HCT116 (cell line): Measurements from ENCODE around the gene AOAH. TPM values are rescaled to one million over a fixed set of nuclear protein-coding genes. Genes with fewer than 3 reads are reported as not detected.

Experiments used
- ATAC-seq: fragments of 200-7000 bp; cut with Tn5 transposase; 2 replicates; pipeline ENCODE4 v1.9.1; 2020; ENCODE audit warnings: mild to moderate bottlenecking, moderate library complexity
- BruUV-seq: library from RNA; stranded (reverse); fragments of 400-500 nt; replicated peaks from 2 replicates; lab custom pipeline; 2021; lab: Mats Ljungman, UMichigan
- CTCF ChIA-PET: fragments of 300-600 bp; sonication (Branson Sonifier 250); formaldehyde crosslinking; loops from one replicate; lab custom pipeline; 2021; ENCODE audit warnings: antibody characterized with exemption; lab: Charles Lee
- POLR2A ChIA-PET: fragments of 300-600, 350-600 bp; sonication (Branson Sonifier 250); formaldehyde crosslinking; loops from one replicate; lab custom pipeline; 2021; ENCODE audit warnings: antibody characterized with exemption; lab: Charles Lee
- RAD21 ChIA-PET, 2 experiments: fragments of 300-600 bp; sonication (Branson Sonifier 250); formaldehyde crosslinking; loops; one replicate each; lab custom pipeline; 2023; ENCODE audit warnings: low total read pairs in 2 of 2; ENCODE audit not compliant: uncharacterized antibody in 2 of 2, unreplicated experiment in 2 of 2, low non-redundant PET in 1 of 2; lab: Charles Lee
- DNase-seq: peaks from one replicate; pipeline ENCODE4 v3.0.0-alpha.2; 2010; ENCODE audit warnings: low read depth, low spot score
- H2AFZ ChIP-seq: fragments of 200-600 bp; shearing (Covaris generic), sonication (generic); 2 replicates; pipeline ENCODE4 v1.6.1; 2017; ENCODE audit warnings: low read depth, mixed run types, mixed read lengths, antibody characterized with exemption, low read length; ENCODE audit not compliant: poor library complexity, severe bottlenecking
- H3K27ac ChIP-seq: 2 replicates; pipeline ENCODE4 v1.5.1; 2012; ENCODE audit warnings: low read depth, low read length
- H3K27me3 ChIP-seq: fragments of 200-600 bp; sonication (generic); 2 replicates; pipeline ENCODE4 v1.6.1; 2016; ENCODE audit warnings: mixed run types, low read length, mixed read lengths; ENCODE audit not compliant: insufficient read depth
- H3K36me3 ChIP-seq, 2 experiments: fragments of 200-500 bp in 1 of 2; fragments of 200-600 bp in 1 of 2; sonication (Bioruptor generic) in 1 of 2; sonication (generic) in 1 of 2; 2 replicates each; pipeline versions ENCODE4 v1.5.1 to v1.6.1; 2014 to 2016; ENCODE audit warnings: low read length in 2 of 2, inconsistent platforms in 1 of 2, mixed read lengths in 1 of 2, mixed run types in 1 of 2; ENCODE audit not compliant: insufficient read depth in 2 of 2, control insufficient read depth in 1 of 2
- H3K4me1 ChIP-seq, 2 experiments: fragments of 200-600 bp in 1 of 2; sonication (generic) in 1 of 2; 2 replicates each; pipeline versions ENCODE4 v1.5.1 to v1.6.1; 2012 to 2017; ENCODE audit warnings: low read length in 2 of 2, inconsistent platforms in 1 of 2, mild to moderate bottlenecking in 1 of 2, mixed read lengths in 1 of 2, mixed run types in 1 of 2, moderate library complexity in 1 of 2; ENCODE audit not compliant: insufficient read depth in 2 of 2, control insufficient read depth in 1 of 2
- H3K4me2 ChIP-seq: fragments of 200-600 bp; sonication (generic); 2 replicates; pipeline ENCODE4 v1.6.1; 2017; ENCODE audit warnings: mixed run types, low read length, mixed read lengths
- H3K4me3 ChIP-seq, 2 experiments: fragments of 200-600 bp in 1 of 2; sonication (generic) in 1 of 2; replicated peaks in 1 of 2; 2 replicates each; pipeline ENCODE4 v1.5.1; 2011 to 2016; ENCODE audit warnings: low read length in 2 of 2, control low read depth in 1 of 2, low read depth in 1 of 2, mild to moderate bottlenecking in 1 of 2, mixed read lengths in 1 of 2, mixed run types in 1 of 2
- H3K79me2 ChIP-seq: fragments of 200-600 bp; sonication (generic); 2 replicates; pipeline ENCODE4 v1.6.1; 2017; ENCODE audit warnings: mild to moderate bottlenecking, mixed run types, low read length, moderate library complexity, mixed read lengths; ENCODE audit not compliant: insufficient read depth
- H3K9ac ChIP-seq: fragments of 200-600 bp; sonication (generic); 2 replicates; pipeline ENCODE4 v1.6.1; 2016; ENCODE audit warnings: low read length, mixed read lengths
- H3K9me2 ChIP-seq: fragments of 200-600 bp; sonication (generic), shearing (Covaris generic); 2 replicates; pipeline ENCODE4 v1.6.1; 2017; ENCODE audit warnings: mixed run types, mild to moderate bottlenecking, moderate library complexity; ENCODE audit not compliant: insufficient read depth
- H3K9me3 ChIP-seq, 2 experiments: fragments of 200-500 bp in 1 of 2; fragments of 200-600 bp in 1 of 2; sonication (Bioruptor generic) in 1 of 2; sonication (generic) in 1 of 2; 2 replicates each; pipeline ENCODE4 v1.6.1; 2014 to 2017; ENCODE audit warnings: low read length in 2 of 2, mixed read lengths in 2 of 2, inconsistent platforms in 1 of 2, low read depth in 1 of 2, mild to moderate bottlenecking in 1 of 2, mixed run types in 1 of 2, moderate library complexity in 1 of 2; ENCODE audit not compliant: control insufficient read depth in 1 of 2, insufficient read depth in 1 of 2
- H4K20me1 ChIP-seq: fragments of 200-600 bp; sonication (generic), shearing (Covaris generic); 2 replicates; pipeline ENCODE4 v1.6.1; 2017; ENCODE audit warnings: mixed run types, mild to moderate bottlenecking, moderate library complexity; ENCODE audit not compliant: insufficient read depth
- CBX3 ChIP-seq: IDR thresholded peaks from 2 replicates; pipeline ENCODE4 v1.6.1; 2012; ENCODE audit warnings: low read depth
- CTCF ChIP-seq, 3 experiments: fragments of 200-600 bp in 1 of 3; sonication (generic) in 1 of 3; IDR thresholded peaks in 2 of 3; conservative IDR thresholded peaks in 1 of 3; 2 replicates each; pipeline ENCODE4 v1.5.1; 2012 to 2017; ENCODE audit warnings: low read depth in 2 of 3, low read length in 2 of 3, antibody characterized with exemption in 1 of 3, borderline replicate concordance in 1 of 3, control low read depth in 1 of 3, mild to moderate bottlenecking in 1 of 3, mixed read lengths in 1 of 3, mixed run types in 1 of 3, moderate library complexity in 1 of 3; ENCODE audit not compliant: insufficient read depth in 1 of 3
- FOSL1 ChIP-seq: IDR thresholded peaks from 2 replicates; pipeline ENCODE4 v1.6.1; 2012; ENCODE audit warnings: low read depth
- JUND ChIP-seq: IDR thresholded peaks from 2 replicates; pipeline ENCODE4 v1.6.1; 2012
- POLR2A ChIP-seq: IDR thresholded peaks from 2 replicates; pipeline ENCODE4 v1.7.0; 2011; ENCODE audit warnings: borderline replicate concordance; ENCODE audit not compliant: insufficient read depth, insufficient read length; ENCODE audit errors: extremely low read depth
- POLR2AphosphoS5 ChIP-seq: IDR thresholded peaks from 2 replicates; pipeline ENCODE4 v1.6.1; 2011; ENCODE audit warnings: mild to moderate bottlenecking, low read depth, low read length, moderate library complexity
- SIN3A ChIP-seq: IDR thresholded peaks from 2 replicates; pipeline ENCODE4 v1.6.1; 2012; ENCODE audit warnings: low read depth
- ZBTB33 ChIP-seq: IDR thresholded peaks from 2 replicates; pipeline ENCODE4 v1.6.1; 2011; ENCODE audit warnings: mild to moderate bottlenecking, low read length, moderate library complexity; ENCODE audit not compliant: insufficient replicate concordance; ENCODE audit errors: extremely low read depth
- ZFX ChIP-seq: fragments of 450-650 bp; IDR thresholded peaks from 2 replicates; pipeline ENCODE4 v1.6.1; 2017
- intact Hi-C: fragments of 100-400 bp; cut with micrococcal nuclease; formaldehyde crosslinking; loops from 2 replicates; pipeline ENCODE4 v1.10.0; 2022
- total RNA-seq: library from RNA; stranded (reverse); gene quantifications from one replicate; pipeline ENCODE4 v1.2.1, GENCODE V29; 2021; ENCODE audit not compliant: unreplicated experiment

AOAH gene
- total RNA-seq, 1 experiment from 2014 or later: 1.1 TPM

- H3K9ac ChIP-seq: no peak overlapping the region
- no peaks in the 10 kb centered on the region for H3K9me3 ChIP-seq
- TF ChIP-seq POLR2A (no peak), POLR2AphosphoS5 (no peak), CTCF (IDR thresholded peaks at IDR 0.05 in 2 of 3, conservative IDR thresholded peaks at IDR 0.05 in 1 of 3; ENCODE audit: borderline replicate concordance in 1 of 3, insufficient read depth in 1 of 3, low read depth in 2 of 3, low read length in 2 of 3) (peak in 1 of 3 experiments; percentile 24; a peak in 2 of 6 replicates), ZFX (no peak), FOSL1 (no peak), CBX3 (no peak)
- TF ChIP-seq, all 23 proteins: peak for 1
- Histone ChIP-seq H3K27ac (no peak overlapping the region), H2AFZ (peak overlapping the region; percentile 36), H3K79me2 (no peaks in the 10 kb centered on the region), H3K36me3 (no peaks in the 10 kb centered on the region), H3K27me3 (no peaks in the 10 kb centered on the region), H3K4me1 (no peaks in the 10 kb centered on the region), H3K4me2 (no peak overlapping the region), H3K9me2 (no peaks in the 10 kb centered on the region), H4K20me1 (no peaks in the 10 kb centered on the region), H3K4me3 (no peak overlapping the region)
- ATAC-seq (peak; percentile 54; the same call in 1 of the 2 replicates), DNase-seq (no peak)
- intact Hi-C loops: no loop called here
- POLR2A ChIA-PET: no interaction called here
- CTCF ChIA-PET: interaction anchor here (0.9 to 5.3 kb wide), 4 partner anchors 12 to 725 kb away, joined by 3 to 43 read pairs (median 4); no protein-coding TSS in a partner anchor
- RAD21 ChIA-PET: no interaction called here
- BruUV-seq: no TSS peak
These were observed 248.9 kb downstream of the AOAH start for GRCh38 chr7:36475381-36475780.

- H3K27me3 ChIP-seq: no peaks in the 10 kb centered on the region
- POLR2A ChIA-PET: no interaction called here
- no peak overlapping the region for H3K9ac ChIP-seq
- no peaks in the 10 kb centered on the region for H3K79me2 ChIP-seq
- TF ChIP-seq ZBTB33 (no peak), JUND (no peak), SIN3A (no peak)
- no peak overlapping the region for H3K4me3 ChIP-seq
- no peaks in the 10 kb centered on the region for H3K9me3 ChIP-seq
- no peaks in the 10 kb centered on the region for H3K9me2 ChIP-seq
- no peak overlapping the region for H3K4me2 ChIP-seq
- ATAC-seq: no peak
- no peak for DNase-seq
- H2AFZ ChIP-seq: peak overlapping the region; percentile 36
- no peaks in the 10 kb centered on the region for H3K4me1 ChIP-seq
- no TSS peak for BruUV-seq
- H3K36me3 ChIP-seq: no peaks in the 10 kb centered on the region
- RAD21 ChIA-PET: interaction anchor here in 1 of 2 experiments (1.0 kb wide), 1 partner anchor 13 kb away, joined by 4 read pairs; no protein-coding TSS in a partner anchor
- H4K20me1 ChIP-seq: no peaks in the 10 kb centered on the region
- H3K27ac ChIP-seq: no peak overlapping the region
- CTCF ChIA-PET: interaction anchor here (0.9 to 5.3 kb wide), 3 partner anchors 13 to 725 kb away, joined by 3 to 43 read pairs (median 5); no protein-coding TSS in a partner anchor
- intact Hi-C loops: no loop called here
These were observed 249.3 kb downstream of the AOAH start for GRCh38 chr7:36475011-36475342.
